GM10847 (cell line): ENCODE measurements around the gene ABR.

Experiments
- POLR2A ChIP-seq: IDR thresholded peaks from 2 replicates; pipeline ENCODE4 v1.6.1; 2011; ENCODE audit not compliant: insufficient read length; ENCODE audit errors: extremely low read depth

ABR gene

GRCh38 chr17:1083451-1084187 lies 96.2 kb downstream of the ABR start:
- TF ChIP-seq POLR2A, result no peak

- TF ChIP-seq POLR2A, result no peak
Observed at GRCh38 chr17:1082579-1082978, 97.2 kb downstream of the ABR start.

- no peak for TF ChIP-seq POLR2A
Observed at GRCh38 chr17:1078831-1079561, 100.8 kb downstream of the ABR start.

- no peak for TF ChIP-seq POLR2A
Observed at GRCh38 chr17:1077986-1078711, 101.6 kb downstream of the ABR start.

- no peak for TF ChIP-seq POLR2A
Observed at GRCh38 chr17:1077581-1077985, 102.2 kb downstream of the ABR start.

DNA sequence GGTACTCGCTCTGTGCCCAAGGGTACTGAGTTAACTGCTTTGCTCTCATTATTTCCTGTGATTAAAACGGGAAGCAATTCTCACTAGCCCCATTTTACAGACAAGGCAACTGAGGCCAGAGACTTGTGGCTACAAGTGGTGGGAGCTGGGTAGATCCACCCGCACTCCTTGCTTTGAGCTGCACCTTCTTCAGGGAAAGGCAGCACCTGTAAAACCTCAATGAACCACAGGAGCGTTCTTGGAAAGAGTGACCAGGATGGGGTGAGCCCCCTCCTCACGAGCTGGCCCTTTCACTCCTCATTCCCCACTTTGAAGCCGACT lies 102.8 kb downstream of the ABR start:
- TF ChIP-seq POLR2A, result no peak

DNA sequence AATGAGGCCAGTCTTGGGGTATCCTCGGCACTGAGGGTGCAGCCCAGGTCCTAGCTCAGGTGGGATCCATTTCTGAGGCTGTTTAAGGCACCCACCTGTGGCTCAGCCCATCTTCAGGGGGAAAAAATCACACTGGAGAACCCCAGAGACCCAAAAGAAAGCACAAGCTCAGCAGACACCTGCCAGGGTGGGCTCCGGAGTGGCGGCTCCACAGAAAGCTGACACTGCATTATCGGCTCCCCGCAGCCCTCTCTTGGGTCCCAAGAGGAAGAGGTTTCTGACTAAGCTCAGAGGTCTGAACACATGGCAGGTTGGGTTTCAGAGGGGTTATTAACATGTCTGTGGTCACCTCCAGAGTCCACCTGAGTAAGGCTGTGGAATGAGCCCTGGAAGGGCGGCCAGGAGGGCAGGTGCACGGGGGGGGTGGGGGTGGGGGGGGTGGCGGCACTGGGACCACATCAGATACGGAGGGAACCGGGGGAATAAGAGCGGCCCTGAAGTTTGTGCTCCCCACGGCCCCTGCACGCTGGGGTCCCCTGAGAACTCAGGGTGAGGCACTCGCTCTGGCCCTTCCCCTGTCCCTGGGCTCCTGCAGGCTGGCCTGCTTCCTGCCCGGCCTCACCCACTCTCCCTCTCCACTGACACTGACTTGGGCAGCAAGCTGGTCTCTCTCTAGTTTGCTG lies 103.3 kb downstream of the ABR start:
- no peak for TF ChIP-seq POLR2A

GRCh38 chr17:1074886-1075605 lies 104.7 kb downstream of the ABR start:
- no peak for TF ChIP-seq POLR2A

- TF ChIP-seq POLR2A, result no peak
Observed at GRCh38 chr17:1073241-1073962, 106.4 kb downstream of the ABR start.

DNA sequence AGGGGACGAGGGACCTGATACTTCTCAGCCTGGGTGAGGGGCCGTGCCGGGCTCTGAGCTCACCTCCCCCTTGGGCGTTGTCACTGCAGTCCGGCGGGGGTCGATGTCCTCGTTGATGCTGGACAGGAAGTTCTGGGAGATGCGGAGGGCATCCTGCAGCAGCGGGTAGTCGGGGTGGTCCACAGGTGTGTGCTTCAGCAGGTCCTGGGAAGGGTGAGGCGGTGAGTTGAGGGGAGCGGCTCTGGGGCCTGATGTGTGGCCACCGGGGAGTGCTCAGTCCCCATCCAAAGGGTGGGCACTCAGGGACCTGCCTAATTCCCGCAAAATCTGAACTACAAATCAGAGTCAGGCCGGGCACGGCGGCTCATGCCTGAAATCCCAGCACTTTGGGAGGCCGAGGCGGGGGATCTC lies 107.2 kb downstream of the ABR start:
- TF ChIP-seq POLR2A, result no peak

DNA sequence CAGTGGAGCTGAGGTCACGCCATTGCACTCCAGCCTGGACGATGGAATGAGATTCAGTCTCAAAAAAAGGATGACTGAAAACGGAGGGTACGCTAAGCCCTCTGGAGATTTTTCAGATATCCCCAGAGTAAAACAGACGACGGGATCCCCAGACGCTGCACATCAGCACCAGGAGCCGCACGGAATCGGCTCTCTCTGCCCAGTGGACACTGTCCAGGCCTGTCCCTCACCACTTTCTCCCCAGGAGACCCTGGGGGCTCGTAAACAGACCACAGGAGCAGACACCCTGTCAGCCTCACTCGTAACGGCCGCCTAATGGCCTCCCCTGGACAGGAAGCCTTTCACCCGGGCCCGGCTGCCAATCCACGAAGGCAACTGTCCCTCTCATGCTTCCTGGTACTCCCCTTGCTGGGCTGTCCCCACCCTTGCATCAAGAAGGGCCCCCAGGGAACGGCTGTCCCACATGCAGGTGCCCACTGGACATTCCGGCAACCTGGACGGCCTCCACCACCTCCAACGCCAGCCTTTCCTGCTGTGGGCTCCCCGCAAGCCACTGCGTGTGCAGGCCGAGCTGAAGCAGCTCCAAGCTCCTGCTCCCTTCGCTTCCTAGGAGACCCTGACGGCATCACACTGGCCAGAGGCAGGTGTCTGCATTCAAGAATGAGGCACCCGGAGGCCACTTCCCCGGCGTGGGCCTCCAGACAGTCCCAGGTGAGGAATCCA lies 108.5 kb downstream of the ABR start:
- TF ChIP-seq POLR2A, result no peak

- TF ChIP-seq POLR2A, result no peak
Observed at GRCh38 chr17:1070411-1070810, 109.4 kb downstream of the ABR start.

- no peak for TF ChIP-seq POLR2A
Observed at GRCh38 chr17:1069847-1070246, 109.9 kb downstream of the ABR start.

GRCh38 chr17:1068356-1068755 lies 111.4 kb downstream of the ABR start:
- no peak for TF ChIP-seq POLR2A
